DMS53 (cell line): ENCODE results near the gene GIT1.

Source experiments
- DNase-seq: peaks from one replicate; lab custom pipeline; 2025; lab: John Stamatoyannopoulos, UW

Gene GIT1

DNA sequence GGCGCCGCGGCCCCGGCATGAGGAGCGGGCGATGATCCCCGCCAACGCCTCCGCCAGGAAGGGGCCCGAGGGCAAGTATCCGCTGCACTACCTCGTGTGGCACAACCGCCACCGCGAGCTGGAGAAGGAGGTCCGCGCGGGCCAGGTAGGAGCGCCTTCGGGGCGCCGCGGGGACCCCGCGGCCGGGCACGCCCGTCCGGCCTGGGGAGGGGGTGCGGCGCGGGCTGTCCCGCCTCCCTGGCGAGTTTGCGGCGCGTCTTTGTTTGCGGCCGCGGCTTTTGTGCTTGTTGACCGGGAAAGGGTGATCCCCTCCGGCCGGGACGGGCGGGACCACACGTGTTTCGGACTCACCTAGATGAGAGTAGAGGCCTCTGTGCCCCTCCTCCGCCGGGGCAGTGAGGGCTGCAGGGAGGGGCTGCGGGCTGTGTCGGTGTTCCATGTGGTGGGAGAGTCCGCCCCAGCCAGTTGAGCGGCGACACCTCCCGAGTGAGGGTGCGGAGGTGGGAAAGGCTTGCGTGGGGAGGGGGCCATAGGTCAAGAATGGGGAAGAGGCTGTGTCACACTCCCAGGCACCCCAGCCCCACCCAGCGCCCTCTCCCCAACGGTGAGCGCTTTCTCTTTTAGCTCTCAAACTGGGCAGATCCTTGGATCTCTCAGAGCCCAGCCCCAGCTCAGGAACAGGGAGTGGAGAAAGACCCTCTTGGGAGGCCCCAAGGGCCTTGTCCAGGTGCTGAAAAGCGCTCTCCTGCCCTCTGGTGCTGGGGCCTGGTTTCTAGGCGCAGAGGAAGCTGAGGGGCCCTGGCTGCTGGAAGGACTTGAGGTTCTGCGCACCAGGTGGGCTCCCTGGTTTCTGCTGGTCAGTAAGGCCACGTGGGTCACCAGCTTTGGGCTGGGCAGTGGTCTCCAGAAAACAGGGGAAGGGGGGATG is 4.4 kb upstream of the GIT1 start:
- peak; percentile 61 for DNase-seq

DNA sequence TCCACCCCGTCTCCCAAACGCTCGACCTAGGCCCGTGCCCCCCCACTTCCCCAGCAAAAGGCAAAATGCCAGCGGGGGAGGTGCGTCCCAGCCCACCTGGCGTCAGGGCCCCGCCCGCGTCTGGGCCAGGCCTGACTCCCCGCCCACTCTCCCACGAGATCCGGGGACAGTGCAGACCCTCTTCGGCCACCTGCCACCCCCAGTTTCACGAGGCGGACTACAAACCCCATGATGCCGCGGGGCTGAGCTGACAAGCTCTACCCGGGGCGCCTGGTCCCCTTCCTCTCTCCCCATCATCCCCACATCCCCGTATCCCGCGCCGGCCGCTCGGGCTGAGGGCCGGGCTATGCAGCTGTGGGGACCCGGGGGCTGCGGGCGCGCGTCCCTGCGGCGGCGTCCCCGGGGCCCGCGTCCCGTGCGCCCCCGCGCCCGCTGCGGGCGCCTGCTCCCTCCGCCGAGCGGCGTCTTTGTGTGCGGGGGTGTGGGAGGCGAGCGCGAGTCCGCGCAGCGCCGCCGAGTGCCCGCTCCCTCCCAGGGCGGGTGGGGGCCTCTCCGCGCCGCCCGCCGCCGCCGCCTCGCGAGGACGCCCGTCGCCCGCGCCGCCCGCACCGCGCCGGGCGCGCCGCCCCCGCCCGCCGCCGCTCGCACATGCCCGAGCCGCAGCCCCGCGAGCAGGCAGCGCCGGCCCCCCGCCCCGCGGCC is 3.6 kb upstream of the GIT1 start, which contains the start of gene ANKRD13B:
Gene ANKRD13B (plus strand): TSS at position 283 of the 702 bp plus-strand sequence. CDS start 490 bp downstream, outside the sequence.
- peak; percentile 68 for DNase-seq

DNA sequence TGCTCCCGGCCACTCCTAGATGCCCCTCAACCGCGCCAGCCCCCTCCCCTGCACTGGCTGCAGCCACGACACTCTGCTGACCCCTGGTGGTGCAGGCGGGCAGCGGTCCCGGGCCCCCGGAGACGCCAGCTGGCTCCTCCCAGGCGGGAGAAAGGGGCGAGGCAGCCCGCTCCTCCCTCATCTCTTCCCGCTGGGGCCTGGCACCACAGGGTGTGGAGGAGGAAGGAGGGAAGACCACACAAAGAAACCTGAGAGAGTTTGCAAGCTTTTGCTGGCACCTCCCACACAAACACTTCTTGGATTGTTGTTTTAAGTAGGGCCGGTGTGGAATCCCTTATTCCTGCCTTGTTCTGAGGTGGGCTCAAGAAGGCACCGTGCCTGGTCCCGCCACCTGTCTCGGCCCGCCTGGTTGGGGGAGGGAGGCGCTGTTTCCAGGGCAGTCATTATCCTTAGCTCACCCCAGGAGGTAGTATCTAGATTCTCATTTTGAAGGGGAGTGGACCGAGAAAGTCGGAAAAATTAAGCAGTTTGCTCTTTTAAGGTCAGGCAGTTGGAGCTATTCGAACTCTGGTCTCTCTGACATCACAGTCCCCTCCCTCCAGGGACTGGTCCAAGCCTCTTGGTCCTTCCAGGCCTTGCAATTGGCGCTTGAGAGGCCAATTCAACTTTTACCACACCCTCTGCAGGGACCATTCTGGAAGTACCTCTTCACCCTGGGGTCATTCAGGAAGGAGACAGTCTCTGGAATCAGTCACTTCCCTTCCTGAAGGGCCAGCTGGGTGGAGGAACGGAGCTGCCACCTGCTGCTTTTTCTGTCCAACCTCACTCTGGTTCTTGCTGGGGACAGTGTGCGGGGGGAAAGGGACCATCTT is 2.5 kb upstream of the GIT1 start:
- peak; percentile 93 for DNase-seq

DNA sequence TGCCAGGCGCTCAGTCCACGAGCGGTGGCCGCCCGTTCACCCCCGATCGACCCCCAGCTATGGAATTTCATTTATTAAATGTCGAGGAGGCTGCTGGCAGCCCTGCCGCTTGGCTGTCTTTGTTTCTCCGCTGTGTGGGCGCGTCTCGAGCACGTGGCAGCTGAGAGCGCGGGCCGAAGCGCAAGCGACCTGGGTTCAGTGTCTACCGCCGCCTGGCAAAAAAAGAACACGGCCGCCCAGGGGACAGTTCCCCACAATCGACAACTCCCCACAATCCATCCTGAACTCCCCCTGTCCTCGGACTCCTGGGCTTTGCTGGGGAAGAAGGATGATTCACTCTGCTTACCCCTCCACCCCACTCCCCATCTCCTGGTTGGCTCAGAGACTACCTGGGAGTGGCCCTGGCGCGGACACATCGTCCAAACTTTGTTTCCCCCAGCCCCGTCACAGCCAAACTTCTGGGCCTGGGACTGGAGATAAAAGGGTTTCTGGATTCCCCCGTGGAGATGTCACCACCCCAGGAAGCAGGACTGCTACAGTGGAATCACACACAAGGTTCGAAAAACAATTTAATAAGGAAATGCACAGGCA is 1.8 kb upstream of the GIT1 start:
- DNase-seq = peak; percentile 82

DNA sequence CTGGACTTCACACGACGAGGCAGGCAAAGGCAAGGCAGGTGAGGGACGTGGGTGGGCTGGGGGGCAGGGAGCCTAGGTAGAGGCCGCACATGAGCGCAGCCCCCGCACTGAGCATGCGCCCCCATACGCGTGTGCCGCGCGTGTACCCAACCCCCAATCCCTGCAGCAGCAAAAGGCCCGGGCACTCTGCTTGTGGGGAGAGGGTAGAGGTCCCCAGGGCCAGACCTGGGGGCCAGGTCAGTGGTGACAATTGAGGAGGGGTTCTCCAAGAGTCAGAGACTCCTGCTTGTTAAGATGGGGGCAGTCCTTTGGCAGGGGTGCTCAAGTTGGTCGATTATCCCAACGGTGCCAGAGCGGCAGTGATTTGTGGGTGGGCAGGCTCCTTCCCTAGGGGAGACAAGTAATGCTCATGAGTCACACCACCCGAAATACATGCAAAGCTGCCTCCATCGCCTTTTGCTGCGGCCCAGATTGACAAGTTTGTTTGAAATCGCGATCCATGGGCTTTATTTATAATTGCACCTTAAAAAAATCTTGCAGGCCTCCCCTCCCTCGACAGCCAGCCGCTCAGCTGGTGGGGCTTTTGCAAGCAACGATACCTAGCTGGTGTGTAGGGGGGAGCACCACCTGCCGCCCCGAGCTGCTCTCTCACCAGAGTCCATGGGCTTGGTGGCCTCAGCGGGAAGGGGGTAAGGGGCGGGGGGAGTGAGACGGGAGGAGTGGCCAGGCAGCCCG is 1.1 kb upstream of the GIT1 start:
- DNase-seq = peak; percentile 80

DNA sequence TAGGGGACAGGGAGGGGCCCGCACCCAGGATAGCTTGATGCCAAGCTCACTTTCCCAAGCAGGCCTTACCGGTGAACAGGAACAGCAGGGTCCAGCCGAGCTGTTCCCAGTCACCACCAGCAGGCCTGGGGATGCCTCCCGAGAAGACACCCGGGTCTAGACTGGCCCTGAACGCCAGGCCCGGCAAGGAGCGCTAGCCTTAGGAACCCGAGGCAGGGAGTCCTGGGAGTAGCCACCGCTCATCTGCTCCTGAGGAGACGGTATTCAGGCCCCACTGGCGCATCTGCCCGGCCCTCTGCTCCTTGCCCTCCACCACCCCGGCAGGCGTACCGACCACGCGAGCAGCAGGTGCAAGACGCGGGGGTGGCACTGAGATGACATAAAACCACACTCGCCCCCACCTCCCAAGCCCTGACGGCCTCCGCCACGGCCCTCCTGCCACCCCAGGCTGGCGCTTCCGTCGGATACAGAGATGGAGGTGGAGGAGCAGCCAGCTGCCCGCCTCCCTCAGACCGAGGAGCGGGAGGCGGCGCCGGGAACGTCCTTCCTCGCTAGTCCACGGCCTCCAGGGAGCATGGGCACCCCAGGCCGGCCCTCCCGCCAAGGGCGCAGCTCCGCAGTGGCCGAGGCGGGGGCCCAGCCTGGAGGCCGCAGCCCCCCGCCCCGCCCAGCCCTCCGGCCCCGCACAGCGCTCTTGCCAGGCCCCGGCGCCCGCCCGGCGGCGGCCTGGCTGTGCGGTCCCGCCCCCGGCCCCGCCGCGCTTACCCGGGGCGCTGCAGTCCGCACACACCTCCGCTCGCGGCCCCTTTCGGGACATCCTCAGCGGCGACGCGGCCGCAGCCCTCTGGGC is 661 bp downstream of the GIT1 start:
- DNase-seq = peak; percentile 68

DNA sequence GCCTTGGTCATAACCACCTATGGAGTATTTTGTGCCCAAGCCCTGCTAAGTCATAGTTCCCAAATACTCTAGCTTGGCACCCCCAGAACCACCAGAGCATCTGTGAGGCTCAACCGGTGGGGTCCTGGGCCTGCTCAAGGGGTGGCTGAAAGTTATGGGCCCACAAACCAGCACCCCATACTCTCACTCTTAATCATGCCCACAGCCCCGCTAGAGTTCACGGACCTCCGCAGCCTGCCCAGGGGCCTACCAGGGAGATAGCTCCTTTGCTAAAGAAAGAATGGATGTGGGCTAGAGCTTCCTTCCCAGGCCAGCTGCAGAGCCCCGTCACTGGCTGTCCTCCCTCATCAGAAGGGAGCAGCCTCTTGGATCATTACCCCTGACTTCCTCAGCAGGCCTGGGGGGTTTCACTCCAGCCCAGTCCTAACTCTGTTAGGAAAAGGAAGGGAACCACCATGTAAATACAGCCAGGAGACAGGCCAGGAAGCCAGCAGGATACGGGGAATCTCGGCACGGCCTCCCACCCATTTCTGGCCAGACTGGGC is 1.4 kb downstream of the GIT1 start:
- DNase-seq = no peak

DNA sequence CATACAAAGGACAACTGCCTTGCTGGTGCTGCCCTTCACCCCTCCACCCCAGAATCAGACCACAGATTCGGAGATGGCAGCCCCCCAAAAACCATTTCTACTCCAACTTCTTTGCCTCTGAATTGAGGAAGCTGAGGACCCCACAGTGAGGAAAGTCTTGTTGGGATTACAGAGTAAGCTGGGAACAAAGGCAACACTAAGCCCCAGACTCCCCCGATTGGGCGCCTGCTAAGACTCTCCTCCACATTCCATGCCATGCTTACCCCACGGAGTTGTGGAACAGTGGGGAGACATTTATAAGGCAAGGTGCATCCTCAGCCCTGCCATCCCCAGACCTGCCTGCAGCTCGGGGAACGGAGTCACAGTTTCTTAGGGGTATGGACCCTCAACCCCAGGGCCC is 1.9 kb downstream of the GIT1 start:
- no peak for DNase-seq

DNA sequence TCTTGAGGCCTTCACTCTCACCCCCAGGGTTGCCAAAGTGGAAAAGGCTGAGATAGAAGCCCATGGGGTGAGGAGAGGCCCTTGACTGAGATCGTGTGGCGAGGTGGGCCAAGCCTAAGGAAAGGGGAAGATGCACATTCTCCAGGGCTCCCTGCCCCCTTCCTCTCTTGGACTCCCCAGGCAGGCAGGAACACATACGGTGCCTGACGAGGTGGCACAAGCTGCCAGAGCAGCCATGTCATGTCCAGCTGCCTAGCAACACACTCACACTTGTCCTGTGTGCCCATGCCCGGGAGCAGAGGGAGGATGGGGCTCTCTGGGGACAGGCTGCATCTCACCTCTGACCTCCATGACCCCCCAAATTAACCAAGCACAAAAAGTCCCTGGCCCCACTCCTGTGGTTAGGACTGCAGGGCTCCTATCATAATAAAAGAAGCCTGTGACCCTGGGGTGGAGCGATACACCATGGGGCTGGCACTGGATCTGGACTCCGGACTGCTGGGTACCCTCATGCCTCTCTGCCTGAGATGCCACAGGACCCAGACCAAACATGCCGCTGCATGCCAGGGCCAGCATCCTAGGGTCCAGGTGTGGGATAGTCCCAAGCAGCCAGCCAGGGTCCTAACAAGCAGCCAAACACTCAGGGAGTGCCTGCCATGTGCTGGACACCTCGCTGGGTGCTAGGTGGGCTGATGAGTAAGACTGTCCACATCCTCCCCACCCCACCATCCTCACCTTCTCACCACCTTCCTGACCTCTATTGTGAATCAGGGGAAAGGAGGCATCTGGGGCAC is 2.6 kb downstream of the GIT1 start:
- DNase-seq = no peak

DNA sequence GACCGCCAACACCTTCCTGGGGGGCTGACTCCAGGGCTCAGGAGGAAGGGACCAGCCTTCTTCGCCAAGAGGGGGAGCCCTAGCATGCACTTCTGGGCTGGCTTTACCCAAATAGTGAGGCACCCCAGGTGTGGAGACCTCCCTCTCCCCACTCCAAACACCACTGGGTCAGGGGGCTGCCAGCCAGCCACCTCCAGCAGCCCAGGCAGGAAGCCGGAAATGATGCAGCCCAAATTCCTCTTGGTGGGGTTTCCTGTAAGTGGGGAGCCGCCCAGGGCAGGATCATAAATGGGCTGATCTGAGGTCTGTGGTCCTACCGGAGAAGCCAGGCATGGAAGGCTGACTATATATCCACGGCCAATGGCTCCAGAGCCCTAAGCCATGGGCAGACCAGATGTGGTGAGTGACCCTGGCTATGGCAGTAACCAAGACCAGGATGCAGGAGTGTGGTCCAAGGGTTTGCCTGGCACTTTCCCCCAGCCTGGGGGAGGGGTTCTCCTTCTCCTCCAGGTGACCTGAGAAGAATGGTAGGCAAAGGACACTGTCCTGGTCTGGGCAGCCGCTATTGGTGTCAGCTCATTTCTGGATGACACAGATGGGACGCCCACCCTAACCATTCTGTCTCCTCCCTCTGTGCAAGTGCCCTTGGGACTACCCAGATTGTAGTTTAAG is 4.2 kb downstream of the GIT1 start:
- no peak for DNase-seq

DNA sequence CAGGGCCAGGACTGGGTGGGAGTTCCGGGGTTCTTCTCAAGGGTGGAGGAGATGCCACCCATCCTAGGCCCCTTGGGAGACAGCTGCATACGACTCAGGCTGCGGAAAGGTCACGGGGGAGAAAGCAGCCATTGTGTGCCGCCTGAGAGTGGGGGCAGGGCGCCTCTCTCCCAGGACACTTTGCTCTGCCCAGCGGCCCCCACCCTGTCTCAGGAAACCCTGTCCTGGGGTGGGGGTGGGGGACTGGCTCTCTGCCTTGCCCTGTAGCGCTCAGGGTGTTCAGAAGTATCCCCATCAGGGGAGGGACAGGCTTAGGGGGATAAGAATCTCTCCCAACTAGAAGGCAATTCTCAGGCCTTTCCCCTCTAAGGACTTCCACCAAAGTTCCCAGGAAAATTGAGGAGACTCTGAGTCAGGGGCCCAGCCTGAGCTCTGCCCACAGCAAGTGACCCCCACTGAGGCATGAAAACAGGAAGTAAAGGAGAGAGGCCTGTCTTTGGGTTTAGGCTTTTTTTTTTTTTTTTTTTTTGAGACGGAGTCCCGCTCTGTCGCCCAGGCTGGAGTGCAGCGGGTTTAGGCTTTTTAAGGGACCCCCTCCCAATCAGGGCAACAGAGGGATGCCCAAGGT is 4.9 kb downstream of the GIT1 start:
- DNase-seq = no peak

DNA sequence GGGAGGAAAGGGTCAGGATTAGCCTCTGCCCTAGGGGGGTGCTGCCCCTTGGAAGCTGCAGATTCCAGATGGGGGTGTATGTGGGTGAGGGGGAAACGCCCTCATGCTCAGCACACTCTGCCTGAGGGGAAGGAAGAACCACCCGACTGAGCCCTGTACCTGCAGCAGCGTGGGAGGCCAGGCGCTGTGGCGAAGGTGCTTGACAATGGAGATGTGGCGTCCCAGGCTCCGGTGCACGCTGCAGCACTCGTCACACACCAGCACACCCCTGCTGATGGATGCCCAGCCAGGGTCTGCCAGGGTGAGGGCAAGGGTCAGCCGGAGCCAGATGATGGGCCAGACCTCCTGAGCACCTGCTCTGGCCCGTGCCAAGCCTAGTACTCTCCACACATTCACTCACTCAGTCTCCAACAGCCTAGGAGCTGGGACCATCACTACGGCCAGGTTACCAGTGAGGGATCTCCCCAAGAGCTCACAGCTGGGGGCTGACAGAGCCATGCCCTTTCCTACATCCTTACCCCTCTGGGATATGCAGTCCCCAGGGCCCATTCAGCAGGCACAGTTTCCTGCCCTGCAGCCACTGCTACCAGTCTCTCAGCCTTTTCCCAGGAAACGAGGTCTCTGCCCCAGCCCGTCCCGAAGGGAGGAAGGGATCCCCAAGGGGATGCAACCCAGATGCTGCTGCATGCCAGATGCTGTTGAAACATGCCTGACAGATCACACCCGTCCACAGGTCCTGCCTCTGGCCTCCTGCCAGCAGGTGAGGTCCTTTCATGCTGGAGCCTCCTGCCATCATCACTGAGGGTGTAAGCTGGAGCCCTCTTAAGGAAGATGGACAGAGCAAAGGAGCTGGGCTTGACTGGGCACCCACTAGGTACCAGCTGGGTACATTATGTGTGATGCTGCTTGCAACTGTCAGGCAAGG is 5.9 kb downstream of the GIT1 start:
- no peak for DNase-seq

DNA sequence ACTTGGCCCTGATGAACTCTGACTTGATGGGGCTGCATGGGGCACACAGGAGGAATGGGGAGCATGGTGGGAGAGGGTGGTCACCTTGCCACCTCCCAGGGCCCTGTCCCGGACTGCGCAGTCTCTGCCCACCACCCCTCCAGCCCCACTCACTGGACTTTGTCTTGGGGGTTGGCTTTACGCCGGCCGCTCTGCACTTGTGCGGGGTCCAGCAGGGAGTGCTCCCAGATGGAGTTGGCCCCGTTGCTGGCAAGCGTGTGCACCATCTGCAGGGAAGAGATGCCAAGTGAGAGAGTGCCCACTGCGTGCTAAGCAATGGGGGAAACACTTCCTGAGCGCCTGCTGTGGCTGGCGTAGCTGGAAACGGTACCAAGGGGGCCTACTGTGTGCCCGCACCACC is 6.7 kb downstream of the GIT1 start:
- no peak for DNase-seq

DNA sequence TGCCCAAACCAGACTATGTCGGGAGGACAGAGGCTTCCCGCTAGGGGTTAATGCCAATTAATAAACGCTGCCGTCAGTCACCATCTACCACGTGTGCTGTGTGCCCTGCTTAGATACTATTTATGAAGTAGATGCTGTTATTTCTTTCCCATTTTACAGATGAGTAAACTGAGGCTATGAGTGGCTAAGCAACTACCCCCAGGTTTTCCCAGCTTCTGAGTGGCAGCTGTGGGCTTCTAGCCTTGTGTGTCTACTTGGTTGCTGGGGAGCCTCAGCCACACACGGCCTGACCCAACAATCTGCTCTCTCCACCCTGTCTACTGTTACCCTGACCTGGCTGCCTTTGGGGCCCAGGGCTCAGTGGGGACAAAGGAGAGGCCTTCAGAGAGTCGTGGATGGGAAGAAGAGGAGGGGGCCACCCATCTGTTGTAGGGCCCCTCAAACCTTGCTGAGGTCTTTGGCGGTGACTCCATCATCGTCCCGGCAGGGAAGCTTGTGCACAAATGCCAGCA is 7.1 kb downstream of the GIT1 start:
- no peak for DNase-seq

DNA sequence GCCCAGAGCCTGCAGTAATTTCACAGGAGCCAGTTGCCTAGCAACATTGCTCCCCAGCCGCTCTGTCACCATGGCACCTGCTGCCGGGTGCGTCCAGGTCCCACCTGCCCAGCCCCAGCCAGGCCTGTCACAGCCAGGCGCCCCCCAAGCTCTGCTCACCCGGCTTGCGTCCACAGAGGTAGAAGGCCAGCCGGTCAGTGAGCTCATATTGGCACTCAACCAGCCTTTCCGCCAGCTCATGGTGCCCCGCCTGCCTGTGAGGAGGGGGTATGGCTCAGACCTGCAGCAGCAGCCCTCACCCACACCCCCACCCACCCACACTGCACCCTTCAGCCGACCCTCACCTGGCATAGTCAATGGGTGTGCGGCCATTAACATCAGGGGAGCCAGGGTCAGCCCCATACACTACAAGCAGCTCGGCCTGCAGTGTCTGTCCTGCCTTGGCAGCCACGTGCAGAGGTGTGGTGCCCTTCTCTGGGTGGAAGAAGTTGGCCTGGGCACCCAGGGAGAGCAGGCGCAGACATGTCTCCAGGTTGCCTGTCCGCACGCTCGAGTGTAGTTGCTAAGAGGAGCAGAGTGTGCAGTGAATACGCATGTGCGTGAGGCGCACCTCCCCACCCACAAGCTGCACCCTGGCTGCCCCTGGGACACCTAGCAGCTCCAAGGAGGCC is 7.7 kb downstream of the GIT1 start:
- DNase-seq = peak; percentile 29
